HG03045 (cell line): ENCODE measurements around the gene RIN3.

Experiments used
- ATAC-seq: cut with Tn5 transposase; IDR thresholded peaks from one replicate; pipeline ENCODE4 v1.9.1; 2021; ENCODE audit warnings: mild to moderate bottlenecking, moderate library complexity; ENCODE audit not compliant: unreplicated experiment

The RIN3 gene

DNA sequence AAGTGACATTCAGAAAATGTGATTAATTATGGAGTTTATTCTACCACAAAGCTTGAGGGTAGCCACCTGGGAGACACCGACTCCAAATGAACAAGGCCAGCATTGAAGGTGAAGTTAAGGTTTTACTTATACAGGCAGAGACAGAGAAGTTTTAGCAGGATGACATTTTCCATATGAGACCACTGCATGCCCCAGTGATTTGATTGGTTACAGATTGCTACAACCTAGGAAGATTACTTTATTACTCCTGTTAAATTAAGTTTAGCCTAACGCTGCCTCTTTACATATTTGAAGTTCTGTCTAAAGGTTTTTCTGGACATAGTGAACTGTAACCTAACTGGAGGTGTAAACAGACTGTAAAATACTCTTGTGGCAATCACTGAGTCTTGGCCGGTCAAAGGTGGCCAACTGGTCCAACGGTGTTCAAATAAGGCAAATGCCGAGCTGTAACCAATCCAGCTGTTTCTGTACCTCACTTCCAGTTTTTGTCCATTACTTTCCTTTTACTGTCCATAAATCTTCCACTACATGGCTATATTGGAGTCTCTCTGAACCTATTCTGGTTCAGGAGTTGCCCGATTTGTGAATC is 57.2 kb downstream of the RIN3 start:
- no peak for ATAC-seq

DNA sequence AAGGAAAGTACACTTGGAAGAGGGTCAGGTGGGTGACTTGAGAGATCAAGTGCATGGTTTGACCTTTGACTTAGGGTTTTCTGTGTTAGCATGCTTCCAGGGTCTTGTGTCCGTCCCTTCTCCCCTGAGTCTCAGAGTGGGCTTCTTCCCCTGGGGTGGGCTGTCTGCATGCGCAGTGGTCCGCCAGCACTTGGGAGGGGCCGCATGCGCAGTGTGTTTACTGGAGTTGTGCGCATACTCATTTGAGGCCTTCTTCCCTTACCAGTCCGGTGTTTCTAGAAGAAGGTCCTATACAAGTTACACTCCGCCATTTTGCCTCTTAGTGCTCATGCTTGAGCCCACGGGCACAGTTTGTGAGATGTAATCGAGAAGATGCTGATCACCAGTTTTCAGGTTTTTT is 58.5 kb downstream of the RIN3 start:
- no peak for ATAC-seq

DNA sequence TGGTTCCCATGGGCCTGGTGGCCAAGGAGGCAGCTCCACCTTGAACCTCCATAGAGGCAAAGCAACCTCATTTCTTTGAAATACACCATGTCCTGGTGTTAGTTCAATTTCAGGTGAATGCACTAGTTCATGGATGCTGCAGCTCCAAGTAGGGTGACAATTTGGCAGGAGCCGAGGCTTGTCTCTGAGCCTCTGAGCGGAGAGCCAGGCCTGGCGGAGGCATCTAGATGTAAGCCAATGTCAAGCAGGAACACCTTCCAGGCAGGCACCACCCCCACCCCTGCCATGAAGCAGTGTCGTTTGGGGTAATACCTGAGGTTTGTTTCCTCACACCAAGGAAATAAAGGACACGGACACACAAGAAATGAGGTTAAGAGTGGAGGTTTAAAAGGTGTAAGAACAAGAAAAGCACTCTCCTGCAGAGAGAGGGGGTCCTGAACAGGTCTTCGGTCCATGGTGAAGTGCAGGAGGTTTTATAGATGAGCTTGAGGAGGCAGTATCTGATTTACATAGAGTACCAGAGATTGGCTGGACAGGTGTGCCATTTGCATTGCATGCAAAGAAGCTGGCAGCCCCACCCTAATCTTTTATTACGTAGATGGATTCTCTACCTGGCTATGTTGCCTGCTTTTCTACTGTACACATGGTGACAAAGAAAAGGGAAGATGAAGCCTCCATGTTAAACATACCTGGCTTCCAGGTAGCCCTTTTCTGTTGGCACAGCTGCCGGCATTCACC is 60.3 kb downstream of the RIN3 start:
- ATAC-seq: no peak

DNA sequence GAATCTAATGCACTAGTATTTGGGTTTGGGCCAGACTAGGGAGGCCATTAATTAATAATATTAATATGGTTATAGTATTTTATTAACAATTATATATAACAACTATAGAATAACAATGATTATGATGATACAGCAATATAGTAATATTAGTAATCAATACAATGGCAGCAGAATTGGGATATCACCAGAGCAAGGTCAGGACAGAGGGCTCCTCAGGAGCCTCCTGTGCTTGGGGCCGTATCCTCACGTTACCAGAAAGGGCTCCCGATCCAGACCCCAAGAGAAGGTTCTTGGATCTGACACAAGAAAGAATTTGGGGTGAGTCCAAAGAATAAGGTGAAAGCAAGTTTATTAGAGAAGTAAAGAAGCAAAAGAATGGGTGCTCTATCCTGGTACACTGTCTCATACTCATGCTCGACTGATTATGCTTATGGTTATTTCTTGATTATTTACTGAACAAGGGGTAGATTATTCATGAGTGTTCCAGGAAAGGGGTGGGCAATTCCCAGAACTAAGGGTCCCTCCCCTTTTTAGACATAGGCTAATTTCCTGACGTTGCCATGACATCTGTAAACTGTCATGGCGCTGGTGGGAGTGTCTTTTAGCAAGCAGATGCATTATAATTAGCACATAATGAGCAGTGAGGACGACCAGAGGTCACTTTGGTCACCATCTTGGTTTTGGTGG is 61.6 kb downstream of the RIN3 start:
- ATAC-seq: no peak

DNA sequence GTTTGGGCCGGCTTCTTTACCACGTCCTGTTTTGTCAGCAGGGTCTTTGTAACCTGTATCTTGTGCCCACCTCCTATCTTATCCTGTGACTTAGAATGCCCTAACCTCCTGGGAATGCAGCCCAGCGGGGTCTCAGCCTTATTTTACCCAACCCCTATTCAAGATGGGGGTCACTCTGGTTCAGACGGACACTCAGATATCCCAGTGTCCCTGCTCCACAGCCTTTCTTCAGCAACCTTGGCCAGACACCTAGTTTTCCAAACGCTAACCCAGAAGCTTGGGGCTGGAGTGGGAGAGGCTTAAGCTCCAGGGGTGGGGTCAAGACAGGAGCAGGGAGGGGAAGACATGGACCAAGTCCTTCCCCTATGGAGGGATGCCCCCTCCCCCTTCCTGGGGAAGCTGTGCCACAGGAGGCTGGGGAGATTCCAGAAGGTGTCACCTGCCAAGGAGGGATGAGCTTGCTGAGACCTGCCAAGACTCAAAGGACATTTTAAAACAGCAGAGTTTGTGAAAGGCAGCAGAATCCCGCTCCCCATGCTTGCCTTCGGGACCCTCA is 62.2 kb downstream of the RIN3 start:
- ATAC-seq: no peak

DNA sequence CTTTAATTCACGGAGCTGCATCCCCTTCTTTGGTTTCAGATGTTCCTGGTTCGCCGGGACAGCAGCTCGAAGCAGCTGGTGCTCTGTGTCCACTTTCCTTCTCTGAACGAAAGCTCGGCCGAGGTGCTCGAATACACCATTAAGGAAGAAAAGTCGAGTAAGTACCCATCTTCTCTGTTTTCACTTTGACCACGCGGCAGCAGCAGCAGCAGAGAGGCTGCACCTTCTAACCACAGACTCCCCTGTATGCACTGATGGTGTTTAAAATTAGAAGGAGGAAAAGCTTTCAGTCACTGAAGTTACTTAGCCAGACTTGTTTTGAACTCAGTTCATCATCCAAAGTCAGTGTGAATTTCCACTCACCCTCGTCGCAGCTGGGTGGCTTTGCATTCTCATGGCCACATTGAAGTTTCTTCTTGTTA is 63.8 kb downstream of the RIN3 start:
- ATAC-seq: peak; percentile 84

DNA sequence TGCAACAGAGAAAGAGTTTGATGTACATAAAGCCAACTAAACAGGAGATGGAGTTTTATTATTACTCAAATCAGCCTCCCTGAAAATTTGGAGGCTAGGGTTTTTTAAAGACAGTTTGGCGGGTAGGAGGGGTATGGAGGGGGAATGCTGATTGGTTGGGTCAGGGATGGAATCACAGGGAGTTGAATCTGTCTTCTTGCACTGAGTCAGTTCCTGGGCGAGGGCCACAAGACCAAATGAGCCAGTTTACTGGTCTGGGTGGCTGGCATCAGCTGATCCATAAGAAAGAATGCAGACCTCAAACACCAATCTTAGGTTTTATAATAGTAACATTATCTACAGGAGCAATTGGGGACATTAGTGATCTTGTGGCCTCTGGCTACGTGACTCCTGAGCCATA is 64.9 kb downstream of the RIN3 start:
- ATAC-seq: no peak

DNA sequence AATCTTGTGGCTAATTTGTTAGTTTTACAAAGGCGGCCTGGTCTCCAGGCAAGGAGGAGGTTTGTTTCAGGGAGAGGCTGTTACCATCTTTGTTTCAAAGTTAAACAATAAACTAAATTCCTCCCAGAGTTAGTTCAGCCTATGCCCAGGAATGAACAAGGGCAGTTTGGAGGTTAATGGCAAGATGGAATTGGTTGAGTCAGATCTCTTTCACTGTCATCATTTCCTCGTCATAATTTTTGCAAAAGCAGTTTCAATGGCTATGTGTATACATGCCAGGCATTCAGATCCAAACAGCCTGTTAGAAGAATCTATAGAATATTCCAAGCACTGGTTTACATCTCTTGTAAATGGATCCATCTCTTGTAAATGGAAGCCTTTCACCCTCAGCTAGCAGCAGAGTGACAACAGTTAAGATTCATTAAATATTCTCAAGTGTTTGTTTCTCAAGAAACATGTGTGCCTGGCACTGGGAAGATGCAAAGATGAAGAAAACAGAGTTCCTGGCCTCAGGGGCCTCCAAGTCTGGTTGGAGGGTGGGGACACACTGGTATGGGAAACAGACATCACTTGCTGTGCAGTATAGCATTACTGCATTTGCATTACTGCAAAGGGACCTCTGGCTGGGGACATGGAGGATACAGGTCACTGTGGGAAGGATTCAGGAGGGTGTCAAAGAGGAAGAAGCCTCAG is 65.8 kb downstream of the RIN3 start:
- ATAC-seq: no peak

DNA sequence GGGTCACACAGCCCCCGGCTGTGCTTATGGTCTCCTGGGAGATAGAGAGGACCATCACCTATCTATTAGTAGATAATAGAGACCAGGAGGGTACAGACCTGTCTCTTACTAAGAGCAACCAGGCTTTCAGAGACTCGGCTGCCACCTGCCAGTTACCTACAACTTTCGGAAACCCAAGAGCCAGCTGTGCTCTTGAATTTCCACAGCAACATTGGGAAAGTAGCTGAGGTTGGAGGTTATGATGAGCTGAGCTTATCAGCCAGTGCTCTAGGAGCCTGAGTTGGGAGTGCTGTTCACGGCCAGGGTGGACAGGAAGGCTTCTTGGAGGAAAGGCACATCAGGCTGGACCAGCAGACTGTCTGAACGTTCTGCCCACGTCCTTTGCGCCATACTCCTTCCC is 67.6 kb downstream of the RIN3 start:
- no peak for ATAC-seq

DNA sequence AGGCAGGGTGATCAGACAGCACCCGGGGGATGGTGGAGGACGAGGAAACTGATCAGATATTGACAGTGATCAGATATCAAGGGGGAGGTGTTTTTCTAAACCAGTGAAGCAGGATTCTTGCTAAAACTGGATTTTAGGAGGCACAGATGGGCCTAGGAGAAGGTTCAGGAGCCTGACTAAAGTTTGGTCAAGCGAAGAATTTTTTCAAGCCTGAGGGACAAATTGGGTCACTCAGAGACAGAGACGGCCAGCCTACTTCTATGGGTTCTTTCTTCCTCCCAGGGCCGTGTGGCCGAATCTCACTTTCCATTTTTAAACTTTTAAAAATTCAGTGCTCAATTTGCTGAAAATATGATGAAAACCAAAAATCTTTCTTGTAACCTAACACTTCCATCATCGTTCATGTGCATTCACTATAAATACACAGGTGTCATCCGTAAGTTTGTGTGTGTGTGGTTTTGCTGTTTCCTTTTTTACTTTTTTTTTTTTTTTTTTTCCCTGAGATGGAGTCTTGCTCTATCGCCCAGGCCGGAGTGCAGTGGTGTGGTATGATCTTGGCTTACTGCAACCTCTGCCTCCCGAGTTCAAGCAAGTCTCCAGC is 68.5 kb downstream of the RIN3 start:
- ATAC-seq: no peak

DNA sequence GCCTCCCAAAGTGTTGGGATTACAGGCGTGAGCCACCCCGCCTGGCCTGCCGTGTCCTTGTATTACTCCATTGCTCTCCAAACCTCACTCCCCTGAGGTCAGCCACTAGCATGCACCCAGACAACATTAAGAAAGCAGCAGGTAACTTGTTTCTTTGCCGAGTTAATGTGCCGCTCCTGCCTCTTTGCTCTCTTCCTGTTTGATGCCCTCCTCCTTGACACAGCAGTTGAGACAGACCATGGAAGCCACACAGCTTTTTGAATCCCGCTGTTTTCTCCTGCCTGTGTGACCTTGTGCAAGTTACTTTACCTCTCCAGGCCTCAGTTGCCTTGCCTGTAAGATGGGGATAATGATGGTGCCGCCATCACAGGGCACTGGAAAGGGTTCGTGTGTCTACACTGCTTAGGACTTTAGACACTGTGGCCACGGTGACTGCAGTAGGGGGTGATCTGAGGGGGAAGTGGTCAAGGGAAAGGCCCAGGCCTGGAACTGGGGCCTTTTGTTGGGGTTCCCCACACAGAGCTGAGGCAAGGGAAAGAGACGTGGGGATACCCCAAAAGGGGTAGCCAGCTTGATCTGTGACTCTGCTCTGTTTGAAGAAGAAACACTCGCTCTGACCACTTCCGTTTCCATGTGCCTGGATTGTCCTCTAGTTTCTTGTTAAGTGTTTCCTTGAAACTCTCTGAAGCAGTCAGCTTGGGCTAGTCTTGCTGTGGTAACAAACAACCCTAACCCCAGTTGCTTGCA is 69.3 kb downstream of the RIN3 start:
- peak; percentile 55 for ATAC-seq

DNA sequence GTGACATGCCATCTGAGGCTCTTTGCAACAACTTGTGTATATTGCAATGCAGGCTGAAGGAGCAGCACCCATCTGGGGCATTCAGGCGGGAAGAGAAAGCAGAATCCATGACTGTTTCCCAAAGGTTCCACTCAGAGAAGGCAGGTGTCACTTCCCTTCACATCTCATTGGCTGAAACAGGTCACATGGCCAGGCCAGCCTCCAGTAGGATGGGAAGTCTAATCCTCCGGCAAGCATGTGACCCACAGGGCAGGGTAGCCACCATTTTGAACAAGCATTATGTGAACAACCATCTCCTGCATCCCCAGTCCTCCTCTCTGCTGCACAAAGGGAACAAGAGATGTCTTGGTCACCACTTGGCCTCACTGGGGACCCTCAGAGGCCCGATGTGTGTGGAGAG is 70.6 kb downstream of the RIN3 start:
- no peak for ATAC-seq

DNA sequence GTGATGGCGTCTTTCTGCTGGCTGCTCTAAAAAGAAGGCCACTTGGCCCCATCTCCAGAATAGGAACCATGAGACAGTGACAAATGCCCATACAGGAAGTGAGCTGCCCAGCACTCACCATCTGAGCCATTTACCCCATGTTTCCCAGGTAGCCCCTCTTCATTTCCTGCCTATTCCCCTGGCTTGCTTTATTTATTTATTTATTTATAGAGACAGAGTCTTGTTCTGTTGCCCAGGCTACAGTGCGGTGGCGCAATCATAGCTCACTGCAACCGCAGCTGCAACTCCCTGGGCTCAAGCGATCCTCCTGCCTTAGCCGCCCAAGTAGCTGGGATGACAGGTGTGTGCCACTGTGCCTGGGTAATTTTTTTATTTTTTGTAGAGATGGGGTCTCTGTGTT is 71.2 kb downstream of the RIN3 start:
- ATAC-seq: no peak

DNA sequence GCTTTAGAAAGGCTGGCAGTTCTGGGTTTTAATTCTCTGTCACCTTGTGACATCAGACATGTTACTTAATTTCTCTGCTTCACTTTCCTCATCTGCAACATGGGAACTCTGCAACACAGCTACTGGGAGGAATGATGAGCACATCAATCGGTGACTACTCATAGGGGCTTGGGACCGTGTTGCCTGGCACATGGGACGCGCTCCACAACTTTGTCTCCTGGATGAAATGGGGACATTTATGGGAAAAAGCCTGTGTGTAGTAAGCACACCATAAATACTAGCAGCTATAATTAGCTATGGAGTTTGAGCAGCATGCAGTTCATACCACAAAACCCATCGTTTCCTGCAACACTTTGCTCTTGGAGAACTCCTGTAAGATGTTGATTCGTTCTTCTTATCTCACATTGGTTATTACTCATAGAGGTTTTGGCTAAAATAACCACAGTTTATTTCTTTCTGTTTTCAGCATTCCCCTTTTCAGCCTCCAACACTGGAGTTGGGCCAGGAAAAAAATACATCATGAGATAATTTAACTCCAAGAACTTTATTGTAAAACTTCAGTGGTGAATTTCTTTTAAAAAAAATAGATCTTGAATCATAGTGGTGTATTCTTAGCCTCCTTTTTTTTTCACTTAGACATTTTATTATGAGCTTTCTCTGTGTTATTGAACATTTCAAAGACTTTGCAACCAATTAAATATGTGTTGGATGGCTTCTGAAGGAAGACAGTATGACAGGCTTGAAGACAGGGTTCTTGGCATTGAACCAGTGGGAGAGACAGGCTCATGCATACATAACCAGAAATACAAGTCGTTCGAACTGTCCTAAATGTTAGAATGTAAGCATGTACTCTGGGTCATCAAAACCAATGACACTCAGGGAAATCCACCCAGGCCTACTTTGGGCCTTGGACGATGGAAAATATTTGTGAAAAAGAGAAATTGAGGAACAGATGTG is 72.7 kb downstream of the RIN3 start:
- ATAC-seq: no peak

DNA sequence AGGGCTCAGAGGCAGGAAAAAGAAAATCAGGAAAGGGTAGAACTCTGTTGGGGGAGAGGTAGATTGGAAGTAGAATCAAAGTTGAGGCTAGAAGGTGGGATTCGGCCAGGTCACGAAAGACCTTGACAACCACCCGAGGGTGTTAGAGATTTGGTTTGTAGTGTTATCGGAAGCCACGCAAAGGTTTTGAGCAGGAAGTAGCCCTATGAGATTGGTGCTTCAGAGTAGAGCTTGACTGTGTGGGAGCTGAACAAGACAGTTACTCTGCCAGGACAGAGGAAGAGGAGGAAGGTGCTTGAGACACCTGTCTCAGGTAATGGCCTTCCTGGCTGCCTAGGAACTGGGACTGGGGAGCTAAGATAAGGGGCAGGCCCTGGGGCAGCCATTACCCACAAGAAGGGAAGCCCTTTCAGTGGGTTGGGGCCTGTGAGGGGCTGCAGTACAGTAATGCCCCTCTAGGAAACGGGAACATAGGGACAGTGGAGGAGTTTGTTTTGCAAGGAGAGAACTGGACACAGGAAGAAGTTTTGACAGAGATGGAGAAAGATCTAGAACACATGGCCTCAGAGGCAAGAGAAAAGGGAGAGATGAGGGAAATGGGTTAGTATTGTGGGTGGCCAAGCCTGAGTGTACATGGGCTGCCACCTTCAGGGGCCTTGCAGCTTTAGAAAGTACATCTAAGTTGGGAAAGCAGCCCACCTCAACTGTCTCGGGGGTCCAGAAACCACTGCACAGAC is 73.5 kb downstream of the RIN3 start:
- no peak for ATAC-seq

DNA sequence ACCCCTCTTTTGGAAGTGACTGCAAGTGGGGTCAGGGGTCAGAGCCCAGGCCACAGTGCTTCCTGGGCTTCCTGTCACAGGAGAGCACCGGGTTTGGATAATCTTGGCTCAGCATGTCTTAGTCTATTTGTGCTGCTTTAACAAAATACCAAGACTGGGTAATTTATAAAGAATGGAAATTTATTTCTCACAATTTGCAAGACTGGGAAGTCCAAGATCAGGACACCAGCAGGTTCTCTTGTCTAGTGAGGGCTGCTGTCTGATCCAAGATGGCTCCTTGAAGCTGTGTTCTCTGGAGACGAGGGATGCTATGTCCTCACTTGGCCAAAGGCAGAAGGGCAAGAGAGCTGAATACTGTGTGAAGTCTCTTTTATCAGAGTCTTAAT is 74.1 kb downstream of the RIN3 start:
- ATAC-seq: no peak

DNA sequence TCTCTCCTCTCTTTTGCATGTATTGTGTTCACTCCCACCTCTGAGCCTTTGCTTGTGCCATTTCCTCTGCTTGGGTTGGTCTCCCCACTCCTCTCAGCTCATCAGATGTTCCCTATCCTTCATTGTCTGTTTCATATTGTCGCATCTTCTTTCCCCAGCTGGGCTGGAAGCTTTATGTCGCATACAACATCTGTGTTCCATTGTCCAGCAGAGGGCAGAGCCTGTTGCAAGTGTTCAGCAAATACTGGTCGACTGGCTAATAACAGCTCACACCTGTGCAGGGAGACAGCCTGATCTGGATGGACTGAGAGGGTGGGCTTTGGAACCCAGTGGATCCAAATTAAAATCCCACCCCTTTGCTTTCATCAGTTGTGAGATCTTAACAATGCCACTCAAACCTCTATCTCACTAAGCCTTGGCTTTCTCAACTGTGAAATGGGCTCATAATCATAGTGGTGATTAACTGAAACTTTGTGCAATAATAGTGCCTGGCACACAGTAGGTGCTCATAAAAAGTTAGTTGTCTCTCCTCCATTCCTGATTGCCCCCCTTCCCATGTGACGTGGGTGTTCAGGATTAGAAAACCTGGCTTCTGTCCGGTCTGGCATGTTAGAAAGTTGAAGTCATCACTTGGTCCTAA is 75.8 kb downstream of the RIN3 start:
- ATAC-seq: no peak

DNA sequence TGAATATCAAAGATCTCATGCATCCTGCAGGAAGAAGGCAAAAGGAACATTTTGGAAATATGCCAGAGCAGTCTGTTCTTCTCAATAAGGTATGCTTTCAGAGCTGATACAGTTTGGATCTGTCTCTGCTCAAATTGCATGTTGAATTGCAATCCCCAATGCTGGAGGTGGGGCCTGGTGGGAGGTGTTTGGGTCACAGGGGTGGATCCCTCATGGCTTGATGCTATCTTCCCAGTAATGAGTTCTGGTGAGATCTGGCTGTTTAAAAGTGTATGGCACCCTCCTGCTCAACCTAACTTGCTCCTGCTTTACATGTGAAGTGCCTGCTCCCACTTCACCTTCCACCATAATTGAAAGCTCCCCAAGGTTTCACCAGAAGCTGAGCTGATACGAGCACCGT is 76.6 kb downstream of the RIN3 start:
- no peak for ATAC-seq
